GM21717 (cell line): ENCODE measurements around the gene FHOD3.

Source experiments
- ATAC-seq: cut with Tn5 transposase; IDR thresholded peaks from one replicate; pipeline ENCODE4 v1.9.1; 2021; ENCODE audit warnings: mild to moderate bottlenecking, moderate library complexity; ENCODE audit not compliant: unreplicated experiment

FHOD3 gene

GRCh38 chr18:36680042-36680441 lies 382.5 kb downstream of the FHOD3 start:
- no peak for ATAC-seq

- ATAC-seq = no peak
Measured at GRCh38 chr18:36685580-36685979, 388.1 kb downstream of the FHOD3 start.

GRCh38 chr18:36688020-36688965 lies 390.8 kb downstream of the FHOD3 start:
- peak; percentile 50 for ATAC-seq

DNA sequence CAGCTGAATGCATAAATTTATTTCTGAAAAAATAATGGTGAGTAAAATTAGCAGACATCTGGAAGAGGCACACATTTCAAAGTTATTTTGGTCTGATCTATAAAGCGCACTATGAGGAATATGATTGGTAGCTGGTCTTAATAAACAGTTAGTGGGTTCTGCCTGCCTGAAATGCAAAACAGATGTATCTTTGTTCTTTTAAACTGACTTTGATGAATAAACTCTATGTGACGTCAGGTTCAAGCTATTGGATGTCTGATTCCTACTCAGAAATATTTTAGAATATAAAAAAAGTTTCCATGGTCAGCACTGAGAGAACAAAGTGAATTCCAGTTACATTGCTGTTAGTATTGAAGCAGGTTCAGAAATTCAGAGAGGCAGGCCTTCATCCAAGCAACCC lies 394.9 kb downstream of the FHOD3 start:
- ATAC-seq = no peak

- no peak for ATAC-seq
Measured at GRCh38 chr18:36692921-36693332, 395.4 kb downstream of the FHOD3 start.

- ATAC-seq = no peak
Measured at GRCh38 chr18:36693931-36694620, 396.6 kb downstream of the FHOD3 start.

- no peak for ATAC-seq
Measured at GRCh38 chr18:36695806-36696205, 398.3 kb downstream of the FHOD3 start.

DNA sequence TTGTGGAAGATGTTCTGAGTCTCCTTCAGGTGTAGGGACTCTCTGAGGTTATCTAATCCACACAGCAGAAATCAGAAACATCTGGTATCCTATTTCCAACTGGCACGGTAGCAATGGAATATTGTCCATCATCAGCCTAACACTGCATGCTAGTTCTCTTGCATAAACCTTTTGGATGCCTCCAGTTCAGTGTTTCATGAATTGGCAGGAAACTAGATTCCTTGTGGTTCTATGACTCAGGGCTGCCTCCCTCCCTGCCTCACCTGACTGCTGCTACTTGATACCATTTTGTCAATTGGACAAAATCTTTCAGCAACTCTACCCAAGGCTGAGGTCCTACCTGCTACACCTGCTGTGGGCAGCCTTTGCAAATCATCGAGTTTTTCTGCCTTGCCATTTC lies 400.4 kb downstream of the FHOD3 start:
- ATAC-seq = no peak

GRCh38 chr18:36700955-36701354 lies 403.4 kb downstream of the FHOD3 start:
- no peak for ATAC-seq

- no peak for ATAC-seq
Measured at GRCh38 chr18:36702401-36703013, 405.0 kb downstream of the FHOD3 start.

GRCh38 chr18:36704156-36704555 lies 406.6 kb downstream of the FHOD3 start:
- no peak for ATAC-seq

- no peak for ATAC-seq
Measured at GRCh38 chr18:36706134-36706881, 408.8 kb downstream of the FHOD3 start.

- ATAC-seq = no peak
Measured at GRCh38 chr18:36708366-36708765, 410.9 kb downstream of the FHOD3 start.

GRCh38 chr18:36709315-36709714 lies 411.8 kb downstream of the FHOD3 start:
- no peak for ATAC-seq

GRCh38 chr18:36711014-36711725 lies 413.7 kb downstream of the FHOD3 start:
- ATAC-seq = no peak

GRCh38 chr18:36711813-36712444 lies 414.4 kb downstream of the FHOD3 start:
- ATAC-seq = no peak

DNA sequence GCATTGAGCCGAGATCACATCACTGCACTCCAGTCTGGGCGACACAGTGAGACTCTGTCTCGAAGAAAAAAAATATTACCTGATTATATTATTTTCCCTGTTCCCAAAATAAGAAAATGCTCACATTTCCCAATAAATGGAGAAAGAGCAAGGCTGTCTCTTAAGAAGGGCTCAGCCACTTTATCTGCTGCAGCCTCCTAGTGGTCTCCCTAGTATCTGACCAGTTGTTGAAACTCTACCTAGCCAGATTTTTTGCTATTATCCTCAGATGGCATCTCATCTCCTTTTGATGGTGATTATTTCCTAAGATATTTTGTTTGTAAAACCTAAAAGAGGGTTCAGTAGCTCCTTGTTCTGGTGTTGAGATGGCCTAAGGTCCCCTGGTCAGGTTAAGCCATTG lies 417.0 kb downstream of the FHOD3 start:
- ATAC-seq = no peak

- no peak for ATAC-seq
Measured at GRCh38 chr18:36717422-36718110, 420.1 kb downstream of the FHOD3 start.

DNA sequence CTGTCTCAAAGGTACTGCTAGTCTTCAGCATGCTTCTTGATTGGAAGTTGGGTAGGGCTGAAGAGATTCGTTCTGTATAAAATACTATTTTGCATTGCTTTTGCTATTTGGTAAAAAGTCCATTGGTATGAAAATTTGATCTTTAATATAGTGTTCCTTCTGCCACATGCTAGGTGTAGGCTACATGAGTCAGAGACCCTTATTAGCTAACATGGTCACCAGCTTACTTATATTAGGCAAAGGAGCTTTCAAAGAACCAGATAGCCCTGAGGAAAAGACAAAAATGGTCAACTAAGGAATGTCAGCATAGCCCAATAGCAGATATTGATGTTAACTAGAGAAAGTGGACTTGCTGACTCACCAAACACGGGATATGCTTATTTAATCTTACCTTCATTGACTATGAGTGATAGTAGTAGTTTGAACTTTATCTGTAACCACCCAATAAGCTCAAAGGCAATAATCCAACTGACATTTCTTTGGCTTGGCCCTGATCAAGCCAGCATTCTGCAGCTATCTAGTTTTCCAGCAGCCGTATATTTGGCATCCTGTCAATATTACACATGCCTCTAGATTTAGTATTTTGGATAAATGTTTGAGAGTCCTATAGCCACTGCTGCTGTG lies 421.3 kb downstream of the FHOD3 start:
- no peak for ATAC-seq
